H1 (cell line): ENCODE results near the gene BASP1. TPM values are rescaled to one million over a fixed set of nuclear protein-coding genes. Genes with fewer than 3 reads are reported as not detected.

ENCODE experiments used
- CTCF ChIA-PET: fragments of 300-600 bp; sonication (Branson Sonifier 250); formaldehyde crosslinking; loops from one replicate; lab custom pipeline; 2021; ENCODE audit not compliant: partially characterized antibody; lab: Charles Lee
- POLR2A ChIA-PET: fragments of 300-600 bp; sonication (Branson Sonifier 250); formaldehyde crosslinking; loops from one replicate; lab custom pipeline; 2021; ENCODE audit warnings: inconsistent platforms; ENCODE audit not compliant: partially characterized antibody; lab: Charles Lee
- DNase-seq, 2 experiments: peaks; one replicate each; pipeline versions ENCODE4 v3.0.0 to v3.0.0-alpha.2; 2010 to 2022; ENCODE audit warnings: low spot score in 2 of 2, low read depth in 1 of 2, mixed read lengths in 1 of 2
- FAIRE-seq: peaks from 2 replicates; lab custom pipeline; 2011; peaks lifted over from hg19 to GRCh38; lab: Jason Lieb, UNC
- H2AFZ ChIP-seq: 2 replicates; pipeline ENCODE4 v1.8.1; 2012; ENCODE audit warnings: low read length, inconsistent platforms
- H2AK5ac ChIP-seq: 2 replicates; pipeline ENCODE4 v1.6.1; 2013; ENCODE audit warnings: low read depth, low read length
- H2BK120ac ChIP-seq: replicated peaks from 2 replicates; pipeline ENCODE3; 2013; ENCODE audit warnings: low read depth, low read length, inconsistent platforms
- H2BK12ac ChIP-seq: 2 replicates; pipeline ENCODE4 v1.6.1; 2013; ENCODE audit warnings: low read depth, low read length
- H2BK15ac ChIP-seq: 2 replicates; pipeline ENCODE4 v1.6.1; 2013; ENCODE audit warnings: low read length
- H2BK20ac ChIP-seq: 2 replicates; pipeline ENCODE4 v1.6.1; 2013; ENCODE audit warnings: low read length
- H2BK5ac ChIP-seq: 2 replicates; pipeline ENCODE4 v1.6.1; 2013; ENCODE audit warnings: low read depth, low read length
- H3K14ac ChIP-seq: 2 replicates; pipeline ENCODE4 v1.6.1; 2013; ENCODE audit warnings: inconsistent platforms; ENCODE audit not compliant: insufficient read length
- H3K18ac ChIP-seq: 2 replicates; pipeline ENCODE4 v1.6.1; 2013; ENCODE audit warnings: low read length; ENCODE audit errors: extremely low read depth
- H3K23ac ChIP-seq: 2 replicates; pipeline ENCODE4 v1.6.1; 2013; ENCODE audit warnings: inconsistent platforms; ENCODE audit not compliant: insufficient read length
- H3K23me2 ChIP-seq: 2 replicates; pipeline ENCODE4 v1.6.1; 2013; ENCODE audit warnings: low read depth, low read length
- H3K27ac ChIP-seq: 2 replicates; pipeline ENCODE4 v1.6.1; 2011; ENCODE audit warnings: low read depth, low read length, inconsistent platforms
- H3K27me3 ChIP-seq, 4 experiments: replicated peaks in 1 of 4; 1 replicate in 1 of 4; 2 replicates in 3 of 4; pipeline versions ENCODE4 v1.6.1 to v1.8.1; 2011 to 2013; ENCODE audit warnings: low read length in 3 of 4, mild to moderate bottlenecking in 3 of 4, inconsistent platforms in 2 of 4, mixed read lengths in 2 of 4, moderate library complexity in 1 of 4; ENCODE audit not compliant: control insufficient read depth in 3 of 4, insufficient read depth in 3 of 4; ENCODE audit errors: extremely low read depth in 1 of 4
- H3K36me3 ChIP-seq, 4 experiments: 2 replicates each; pipeline versions ENCODE4 v1.6.1 to v1.8.1; 2011 to 2013; ENCODE audit warnings: mild to moderate bottlenecking in 4 of 4, low read length in 3 of 4, moderate library complexity in 2 of 4, control low read depth in 1 of 4, inconsistent platforms in 1 of 4; ENCODE audit not compliant: insufficient read depth in 4 of 4, control insufficient read depth in 2 of 4
- H3K4ac ChIP-seq: replicated peaks from 2 replicates; pipeline ENCODE3; 2013; ENCODE audit warnings: low read length, low read depth, mixed read lengths, inconsistent platforms; ENCODE audit not compliant: insufficient read length
- H3K4me1 ChIP-seq, 4 experiments: replicated peaks in 1 of 4; 1 replicate in 1 of 4; 2 replicates in 3 of 4; pipeline versions ENCODE4 v1.6.1 to v1.8.1; 2011 to 2013; ENCODE audit warnings: low read length in 3 of 4, inconsistent platforms in 2 of 4, mixed read lengths in 1 of 4; ENCODE audit not compliant: insufficient read depth in 4 of 4, control insufficient read depth in 3 of 4
- H3K4me2 ChIP-seq, 2 experiments: 2 replicates each; pipeline versions ENCODE4 v1.6.1 to v1.8.1; 2011 to 2013; ENCODE audit warnings: low read depth in 2 of 2, low read length in 2 of 2, control low read depth in 1 of 2, inconsistent platforms in 1 of 2, mild to moderate bottlenecking in 1 of 2; ENCODE audit not compliant: insufficient read depth in 1 of 2
- H3K4me3 ChIP-seq, 4 experiments: fragments of 200-600, 300-600 bp in 1 of 4; sonication (generic), shearing (Covaris generic), sonication (Bioruptor Twin) in 1 of 4; 2 replicates each; pipeline versions ENCODE4 v1.5.1 to v1.8.1; 2011 to 2016; ENCODE audit warnings: low read length in 4 of 4, low read depth in 3 of 4, control low read depth in 2 of 4, inconsistent platforms in 2 of 4, mild to moderate bottlenecking in 2 of 4, mixed read lengths in 1 of 4, moderate library complexity in 1 of 4; ENCODE audit not compliant: insufficient read depth in 2 of 4; ENCODE audit errors: extremely low read depth in 1 of 4
- H3K56ac ChIP-seq: replicated peaks from 2 replicates; pipeline ENCODE3; 2013; ENCODE audit warnings: low read depth, mild to moderate bottlenecking, mixed read lengths, low read length, inconsistent platforms; ENCODE audit not compliant: insufficient read length
- H3K79me1 ChIP-seq: 2 replicates; pipeline ENCODE4 v1.6.1; 2013; ENCODE audit warnings: low read depth, low read length, control low read depth
- H3K79me2 ChIP-seq, 2 experiments: 2 replicates each; pipeline versions ENCODE4 v1.6.1 to v1.8.1; 2012 to 2013; ENCODE audit warnings: low read length in 2 of 2, mild to moderate bottlenecking in 2 of 2, inconsistent platforms in 1 of 2; ENCODE audit not compliant: insufficient read depth in 2 of 2, control insufficient read depth in 1 of 2
- H3K9ac ChIP-seq, 4 experiments: replicated peaks in 1 of 4; 1 replicate in 1 of 4; 2 replicates in 3 of 4; pipeline versions ENCODE4 v1.6.1 to v1.8.1; 2011 to 2013; ENCODE audit warnings: low read depth in 3 of 4, low read length in 3 of 4, control low read depth in 2 of 4, mild to moderate bottlenecking in 2 of 4, moderate library complexity in 2 of 4, inconsistent platforms in 1 of 4; ENCODE audit errors: extremely low read depth in 1 of 4
- H3K9me3 ChIP-seq, 2 experiments: 2 replicates each; pipeline versions ENCODE4 v1.6.1 to v1.8.1; 2012 to 2013; ENCODE audit warnings: mild to moderate bottlenecking in 2 of 2, moderate library complexity in 2 of 2, control low read depth in 1 of 2, inconsistent platforms in 1 of 2, low read depth in 1 of 2, low read length in 1 of 2, mixed read lengths in 1 of 2; ENCODE audit not compliant: insufficient read depth in 2 of 2
- H4K20me1 ChIP-seq, 2 experiments: replicated peaks in 1 of 2; 2 replicates each; pipeline versions ENCODE3 to v1.8.1; 2011 to 2013; ENCODE audit warnings: inconsistent platforms in 2 of 2, low read length in 2 of 2, mild to moderate bottlenecking in 1 of 2; ENCODE audit not compliant: insufficient read depth in 2 of 2, control insufficient read depth in 1 of 2
- H4K5ac ChIP-seq: 2 replicates; pipeline ENCODE4 v1.6.1; 2013; ENCODE audit warnings: low read length, low read depth, mixed read lengths, inconsistent platforms; ENCODE audit not compliant: insufficient read length
- H4K8ac ChIP-seq: 2 replicates; pipeline ENCODE4 v1.8.0; 2013; ENCODE audit warnings: mild to moderate bottlenecking, moderate library complexity, low read length, inconsistent platforms; ENCODE audit not compliant: insufficient read depth; ENCODE audit errors: extremely low read depth
- H4K91ac ChIP-seq: replicated peaks from 2 replicates; pipeline ENCODE3; 2013; ENCODE audit warnings: low read length, mixed read lengths, inconsistent platforms; ENCODE audit not compliant: insufficient read length
- WGBS, 2 experiments: shearing (Covaris generic) in 1 of 2; methylation state at CpG; one replicate each; pipeline versions ENCODE4 v1.1.6 to v1.1.7; 2013 to 2015; ENCODE audit warnings: low lambda C conversion rate in 2 of 2, mixed read lengths in 2 of 2, inconsistent platforms in 1 of 2, low coverage in 1 of 2, missing lambda C conversion rate in 1 of 2; ENCODE audit not compliant: insufficient replicate concordance in 2 of 2, insufficient coverage in 1 of 2, insufficient read length in 1 of 2; ENCODE audit errors: extremely low coverage in 1 of 2, missing lambda C conversion rate in 1 of 2; 5-methylcytosine and 5-hydroxymethylcytosine counted together
- polyA plus RNA-seq, 7 experiments: library from polyadenylated mRNA; depleted of rRNA in 3 of 7; stranded (reverse) in 5 of 7; unstranded in 2 of 7; fragments of >200 nt in 5 of 7; fragments of 200-250 nt in 2 of 7; gene quantifications; 1 replicate in 5 of 7; 2 replicates in 1 of 7; 4 replicates in 1 of 7; pipeline versions ENCODE4 v1.2.1 to v1.2.3, GENCODE V29; 2011 to 2013; ENCODE audit warnings: missing spikeins in 2 of 7, mixed read lengths in 2 of 7
- total RNA-seq: library from RNA; stranded (reverse); fragmentation: NEBNext Ultra II Directional; extraction: Animal tissue kit (Norgen Biotek cat#: 25700); gene quantifications from 2 replicates; pipeline ENCODE4 v1.2.1, GENCODE V29; 2021

Gene BASP1
- total and polyA plus RNA-seq, 2 of the 8 experiments (the other 6 are each of a cell fraction or from before 2014, with no cell fraction given), result 95.2 to 104 TPM

GRCh38 chr5:17219469-17219868, 2.0 kb downstream of the BASP1 start:
- Histone ChIP-seq H3K4me3 (peak overlapping the region; percentile 92 to 97 (median 94)), H3K27me3 (no peaks in the 10 kb centered on the region), H4K91ac (no peak overlapping the region), H2AFZ (no peak overlapping the region), H3K4me1 (peaks cover 2 to 20% (median 11%) of the 10 kb centered on the region in 4 experiments), H2BK5ac (no peak overlapping the region), H2BK15ac (no peak overlapping the region), H3K79me2 (peaks cover 14 to 63% of the 10 kb centered on the region in 2 experiments), H2BK12ac (no peak overlapping the region), H3K18ac (no peak overlapping the region), H3K4me2 (peak overlapping the region; percentile 84 to 94), H3K9ac (no peak overlapping the region), H3K36me3 (peaks cover 0 to 8% (median 0%) of the 10 kb centered on the region in 4 experiments; a peak in 1 of 8 replicates), H4K20me1 (peaks cover 9 to 19% of the 10 kb centered on the region in 2 experiments), H3K56ac (no peak overlapping the region), H2BK120ac (no peak overlapping the region), H3K23me2 (peaks cover 12% of the 10 kb centered on the region; the same call in 1 of the 2 replicates), H3K27ac (no peak overlapping the region), H3K9me3 (no peaks in the 10 kb centered on the region), H2AK5ac (no peak overlapping the region), H3K4ac (no peak overlapping the region), H4K5ac (no peak overlapping the region), H4K8ac (no peak overlapping the region), H2BK20ac (no peak overlapping the region), H3K79me1 (0 out of 2 replicates have a peak, but pooled peaks cover 2% of the 10 kb centered on the region), H3K14ac (no peak overlapping the region), H3K23ac (no peak overlapping the region)
- DNase-seq (no peak), FAIRE-seq (no peak)
- CTCF ChIA-PET, result no interaction called here
- WGBS, 2 experiments, result 79% methylated on average over 12 of the region's 12 CpGs; no CpG with 5 or more reads in 1 of the 2 experiments
- POLR2A ChIA-PET, result interaction anchor here (0.7 kb wide), 1 partner anchor 156 kb away, joined by 3 read pairs; no protein-coding TSS in a partner anchor
